RKO (cell line): Measurements from ENCODE around the gene LIN28B.
A peak's percentile ranks its signal among the peaks of the same experiment; 100 is the strongest.
"Not testable (repeated sequence)": the region's sequence is repeated elsewhere in the genome, so short reads cannot be mapped to it uniquely, and the experiment has no call there.

Source experiments
- DNase-seq: peaks from one replicate; pipeline ENCODE4 v3.0.0-alpha.2; 2016; ENCODE audit warnings: low spot score

LIN28B gene

GRCh38 chr6:104956731-104957294 lies at the start of gene LIN28B:
TSS of gene LIN28B (plus strand) at chr6:104957107. CDS start at chr6:104957251, 144 bp downstream.
- no peak for DNase-seq

- DNase-seq, result peak; percentile 16
Observed at GRCh38 chr6:104908031-104908887, 48.6 kb upstream of the LIN28B start.

GRCh38 chr6:104908888-104909525 lies 47.9 kb upstream of the LIN28B start:
- DNase-seq, result no peak

- no peak for DNase-seq
Observed at GRCh38 chr6:104921896-104922295, 35.0 kb upstream of the LIN28B start.

- no peak for DNase-seq
Observed at GRCh38 chr6:104928141-104928540, 28.8 kb upstream of the LIN28B start.

- DNase-seq, result no peak
Observed at GRCh38 chr6:104929353-104929752, 27.6 kb upstream of the LIN28B start.

- no peak for DNase-seq
Observed at GRCh38 chr6:104930939-104931338, 26.0 kb upstream of the LIN28B start.

GRCh38 chr6:104936766-104937535 lies 20.0 kb upstream of the LIN28B start:
- DNase-seq, result no peak

- DNase-seq, result no peak
Observed at GRCh38 chr6:104940238-104940892, 16.5 kb upstream of the LIN28B start.

GRCh38 chr6:104940893-104941728 lies 15.8 kb upstream of the LIN28B start:
- DNase-seq, result no peak

- no peak for DNase-seq
Observed at GRCh38 chr6:104941729-104942091, 15.2 kb upstream of the LIN28B start.

GRCh38 chr6:104943781-104944180 lies 13.1 kb upstream of the LIN28B start:
- DNase-seq, result peak; percentile 39

GRCh38 chr6:104949206-104949605 lies 7.7 kb upstream of the LIN28B start:
- DNase-seq, result no peak

- DNase-seq, result no peak
Observed at GRCh38 chr6:104951677-104952076, 5.2 kb upstream of the LIN28B start.

- no peak for DNase-seq
Observed at GRCh38 chr6:104952911-104953399, 4.0 kb upstream of the LIN28B start.

GRCh38 chr6:104953400-104954189 lies 3.3 kb upstream of the LIN28B start:
- DNase-seq, result not testable (repeated sequence)

- DNase-seq, result no peak
Observed at GRCh38 chr6:104954190-104954797, 2.6 kb upstream of the LIN28B start.

- DNase-seq, result no peak
Observed at GRCh38 chr6:104955491-104955890, 1.4 kb upstream of the LIN28B start.

- no peak for DNase-seq
Observed at GRCh38 chr6:104955927-104956730, 778 bp upstream of the LIN28B start.
